K562 (cell line): ENCODE measurements around the gene MFSD11. TPM values are rescaled to one million over a fixed set of nuclear protein-coding genes. Genes with fewer than 3 reads are reported as not detected.

Experiments used
- ATAC-seq: fragments of 200-7000 bp; cut with Tn5 transposase; 3 replicates; pipeline ENCODE4 v1.9.1; 2020; ENCODE audit warnings: moderate library complexity
- BruUV-seq: library from RNA; stranded (reverse); fragments of 400-500 nt; replicated peaks from 2 replicates; lab custom pipeline; 2021; lab: Mats Ljungman, UMichigan
- CTCF ChIA-PET: fragments of 300-600 bp; formaldehyde crosslinking; extraction: SDS; loops from one replicate; lab custom pipeline; 2021; ENCODE audit warnings: low intra/inter-chr PET ratio; lab: Yijun Ruan, JAX
- POLR2A ChIA-PET: fragments of 300-600, 350-650 bp; sonication (Branson Sonifier 250); formaldehyde crosslinking; extraction: SDS; loops from one replicate; lab custom pipeline; 2021; ENCODE audit warnings: antibody characterized with exemption, inconsistent platforms; lab: Yijun Ruan, JAX
- DNase-seq, 4 experiments: peaks; one replicate each; pipeline versions ENCODE4 v3.0.0 to v3.0.0-alpha.2; 2011 to 2018; ENCODE audit warnings: low spot score in 3 of 4, mixed read lengths in 3 of 4; ENCODE audit errors: extremely low read depth in 1 of 4
- FAIRE-seq: peaks from 2 replicates; lab custom pipeline; 2011; peaks lifted over from hg19 to GRCh38; lab: Jason Lieb, UNC
- H2AFZ ChIP-seq: 2 replicates; pipeline ENCODE4 v1.6.0; 2011; ENCODE audit warnings: low read depth, low read length, control low read depth, inconsistent platforms
- H3K27ac ChIP-seq: fragments of 200-600 bp; 3 replicates; pipeline ENCODE4 v1.8.0; 2011; ENCODE audit warnings: low read depth, mild to moderate bottlenecking, control low read depth, inconsistent platforms, low read length, moderate library complexity, mixed read lengths; ENCODE audit errors: extremely low read depth
- H3K27me3 ChIP-seq, 2 experiments: fragments of 300-600 bp in 1 of 2; 2 replicates in 1 of 2; 3 replicates in 1 of 2; pipeline versions ENCODE4 v1.6.0 to v1.8.0; 2011; ENCODE audit warnings: inconsistent platforms in 2 of 2, low read length in 2 of 2, mild to moderate bottlenecking in 1 of 2, mixed read lengths in 1 of 2, moderate library complexity in 1 of 2; ENCODE audit not compliant: control insufficient read depth in 2 of 2, insufficient read depth in 2 of 2
- H3K36me3 ChIP-seq: fragments of 300-600 bp; 3 replicates; pipeline ENCODE4 v1.8.0; 2011; ENCODE audit warnings: mild to moderate bottlenecking, low read length, inconsistent platforms; ENCODE audit not compliant: control insufficient read depth, insufficient read depth
- H3K4me1 ChIP-seq, 2 experiments: fragments of 200-600 bp in 1 of 2; replicated peaks in 1 of 2; 2 replicates in 1 of 2; 3 replicates in 1 of 2; pipeline versions ENCODE4 v1.5.1 to v1.8.0; 2011; ENCODE audit warnings: inconsistent platforms in 2 of 2, low read length in 2 of 2, mild to moderate bottlenecking in 1 of 2, mixed read lengths in 1 of 2, moderate library complexity in 1 of 2; ENCODE audit not compliant: control insufficient read depth in 2 of 2, insufficient read depth in 2 of 2
- H3K4me2 ChIP-seq: 2 replicates; pipeline ENCODE4 v1.6.1; 2011; ENCODE audit warnings: low read length, control low read depth, inconsistent platforms, mixed read lengths; ENCODE audit not compliant: insufficient read depth
- H3K4me3 ChIP-seq: fragments of 200-600 bp; sonication (generic), shearing (Covaris generic); 2 replicates; pipeline ENCODE4 v1.5.1; 2016; ENCODE audit warnings: control low read depth, inconsistent platforms
- H3K79me2 ChIP-seq: fragments of 200-600 bp; 3 replicates; pipeline ENCODE4 v1.8.0; 2011; ENCODE audit warnings: low read length, inconsistent platforms; ENCODE audit not compliant: control insufficient read depth, insufficient read depth
- H3K9ac ChIP-seq, 2 experiments: 2 replicates each; pipeline versions ENCODE4 v1.6.0 to v1.6.1; 2011; ENCODE audit warnings: low read depth in 2 of 2, low read length in 2 of 2, control low read depth in 1 of 2, inconsistent platforms in 1 of 2, mild to moderate bottlenecking in 1 of 2, mixed read lengths in 1 of 2; ENCODE audit not compliant: insufficient read depth in 1 of 2
- H3K9me1 ChIP-seq: one replicate; pipeline ENCODE4 v1.6.0; 2011; ENCODE audit warnings: inconsistent platforms, mild to moderate bottlenecking, low read length, moderate library complexity; ENCODE audit not compliant: control insufficient read depth, insufficient read depth
- H3K9me3 ChIP-seq: replicated peaks from 2 replicates; pipeline ENCODE4 v1.5.1; 2011; ENCODE audit warnings: low read depth, low read length, inconsistent platforms; ENCODE audit not compliant: control insufficient read depth, insufficient read depth
- H4K20me1 ChIP-seq: replicated peaks from 2 replicates; pipeline ENCODE4 v1.6.1; 2011; ENCODE audit warnings: low read length, inconsistent platforms, mixed read lengths; ENCODE audit not compliant: control insufficient read depth, insufficient read depth
- CEBPB ChIP-seq: fragments of 450-650 bp; IDR thresholded peaks from 2 replicates; pipeline ENCODE4 v1.6.1; 2016; ENCODE audit warnings: missing genetic modification characterization, missing compliant biosample characterization
- CEBPG ChIP-seq, 3 experiments: fragments of 200-800 bp in 1 of 3; sonication (Bioruptor generic) in 1 of 3; sonication (generic) in 1 of 3; formaldehyde crosslinking in 1 of 3; IDR thresholded peaks in 2 of 3; conservative IDR thresholded peaks in 1 of 3; 2 replicates each; pipeline versions ENCODE4 v1.6.1 to v1.8.0; 2016 to 2022; ENCODE audit warnings: missing compliant biosample characterization in 2 of 3, missing genetic modification characterization in 2 of 3, mild to moderate bottlenecking in 1 of 3, missing genetic modification reagents in 1 of 3
- ETV5 ChIP-seq: sonication (generic); formaldehyde crosslinking; IDR thresholded peaks from 2 replicates; pipeline ENCODE4 v1.4.0; 2020; ENCODE audit warnings: low read depth, mild to moderate bottlenecking, missing genetic modification reagents
- FOSL1 ChIP-seq: fragments of 200-800 bp; sonication (Bioruptor generic); conservative IDR thresholded peaks from 2 replicates; pipeline ENCODE4 v1.6.1; 2016; ENCODE audit warnings: missing genetic modification characterization, missing compliant biosample characterization
- ZNF316 ChIP-seq: fragments of 450-650 bp; IDR thresholded peaks from 2 replicates; pipeline ENCODE4 v1.6.1; 2016
- ZNF766 ChIP-seq: fragments of 200-800 bp; sonication (Bioruptor generic); conservative IDR thresholded peaks from 2 replicates; pipeline ENCODE4 v1.6.1; 2016; ENCODE audit warnings: missing genetic modification characterization, missing compliant biosample characterization
- WGBS: fragments of 100-300 bp; shearing (Covaris generic); methylation state at CpG from one replicate; pipeline ENCODE4 v1.1.6; 2016; ENCODE audit warnings: low coverage, mixed read lengths; ENCODE audit not compliant: insufficient coverage; ENCODE audit errors: missing lambda C conversion rate; 5-methylcytosine and 5-hydroxymethylcytosine counted together
- in situ Hi-C: fragments of 300-500 bp; cut with MboI; formaldehyde crosslinking; loops from 4 replicates; pipeline ENCODE4 v1.15.0; 2018; ENCODE audit warnings: inconsistent platforms, mixed read lengths
- intact Hi-C: fragments of 100-400 bp; cut with micrococcal nuclease; formaldehyde crosslinking; loops from 2 replicates; pipeline ENCODE4 v1.14.2; 2022
- polyA plus RNA-seq, 8 experiments: library from polyadenylated mRNA; depleted of rRNA in 4 of 8; stranded (reverse) in 5 of 8; unstranded in 3 of 8; fragments of >200 nt; fragmentation: Nextera tagmentation in 2 of 8; fragmentation: Illumina TruSeq in 1 of 8; extraction: Ambion mirVana in 2 of 8; extraction: Trizol in 1 of 8; gene quantifications; 2 replicates each; pipeline versions ENCODE4 v1.2.1 to v1.2.3, GENCODE V29; 2011 to 2014; ENCODE audit warnings: inconsistent platforms in 1 of 8, missing spikeins in 1 of 8
- total RNA-seq, 7 experiments: library from RNA; depleted of rRNA in 6 of 7; stranded (reverse); fragments of >200 nt in 6 of 7; fragmentation: Illumina TruSeq in 2 of 7; extraction: Trizol in 2 of 7; gene quantifications; 2 replicates each; pipeline versions ENCODE4 v1.2.1 to v1.2.3, GENCODE V29; 2011 to 2021; ENCODE audit warnings: low replicate concordance in 1 of 7
- TF ChIP-seq, protein P1 (sequence below), 2 experiments: fragments of 450-650 bp in 1 of 2; sonication (generic) in 1 of 2; formaldehyde crosslinking in 1 of 2; IDR thresholded peaks in 1 of 2; conservative IDR thresholded peaks in 1 of 2; 2 replicates each; pipeline versions ENCODE4 v1.6.1 to v1.8.1; 2016 to 2023; ENCODE audit warnings: mild to moderate bottlenecking in 2 of 2, moderate library complexity in 2 of 2, inconsistent platforms in 1 of 2, missing genetic modification reagents in 1 of 2

The MFSD11 gene
- total and polyA plus RNA-seq, 9 of the 15 experiments (the other 6 are each of a cell fraction or from before 2014, with no cell fraction given), result 14.4 to 24.5 (median 19.9) TPM

- peak; percentile 60; the same call in 1 of the 2 replicates for TF ChIP-seq CEBPG (CRISPR knock-in tag; IDR thresholded peaks at IDR 0.05)
- peak; percentile 78 to 81 for TF ChIP-seq CEBPG (tag; conservative IDR thresholded peaks at IDR 0.05 in 1 of 2, IDR thresholded peaks at IDR 0.05 in 1 of 2)
- TF ChIP-seq CEBPB (tag), result peak; percentile 96
- peak; percentile 23; the same call in 1 of the 2 replicates for TF ChIP-seq ETV5
- TF ChIP-seq ZNF316, result no peak
- TF ChIP-seq ZNF766 (CRISPR knock-in tag), result no peak
Observed at GRCh38 chr17:76812263-76812662, 74.3 kb downstream of the MFSD11 start (continued).

GRCh38 chr17:76812968-76813367, 75.0 kb downstream of the MFSD11 start:
- Histone ChIP-seq H3K9ac (no peak overlapping the region), H2AFZ (no peak overlapping the region), H3K36me3 (no peaks in the 10 kb centered on the region), H3K9me1 (no peaks in the 10 kb centered on the region), H3K4me2 (no peak overlapping the region), H3K27ac (no peak overlapping the region), H4K20me1 (no peaks in the 10 kb centered on the region)
- no peak for ATAC-seq
- POLR2A ChIA-PET, result interaction anchor here (1.8 kb wide), 1 partner anchor 9 kb away, joined by 5 read pairs; no protein-coding TSS in a partner anchor
- FAIRE-seq, result no peak
- DNase-seq, result no peak
- no TSS peak for BruUV-seq
- in situ Hi-C loops, result no loop called here
- TF ChIP-seq, protein P1, sequence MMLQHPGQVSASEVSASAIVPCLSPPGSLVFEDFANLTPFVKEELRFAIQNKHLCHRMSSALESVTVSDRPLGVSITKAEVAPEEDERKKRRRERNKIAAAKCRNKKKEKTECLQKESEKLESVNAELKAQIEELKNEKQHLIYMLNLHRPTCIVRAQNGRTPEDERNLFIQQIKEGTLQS (IDR thresholded peaks at IDR 0.05), result peak; percentile 42
- TF ChIP-seq, protein P1 (CRISPR knock-in tag; conservative IDR thresholded peaks at IDR 0.05), result no peak
- TF ChIP-seq FOSL1 (tag), result no peak
- TF ChIP-seq, all 486 proteins: peak for 1
- Histone ChIP-seq H3K79me2 (no peaks in the 10 kb centered on the region), H3K4me1 (peaks cover 4 to 5% of the 10 kb centered on the region in 2 experiments; a peak in 1 of 5 replicates), H3K9me3 (no peaks in the 10 kb centered on the region), H3K4me3 (no peak overlapping the region), H3K27me3 (peaks cover 8 to 11% of the 10 kb centered on the region in 2 experiments; a peak in 2 of 5 replicates)
- intact Hi-C loops, result no loop called here
- WGBS, result 0% methylated on average over 4 of the region's 4 CpGs
- CTCF ChIA-PET, result no interaction called here
